Measurements from ENCODE around the gene TLE5.
"Not testable (repeated sequence)": the region's sequence is repeated elsewhere in the genome, so short reads cannot be mapped to it uniquely, and the experiment has no call there.

The TLE5 gene

GRCh38 chr19:3045885-3046697, 16.2 kb downstream of the TLE5 start:
- no peak for DNase-seq (ENCODE audit: low read depth in 1 of 2, low spot score in 1 of 2)

- DNase-seq (ENCODE audit: low read depth in 1 of 2, low spot score in 1 of 2), result no peak
Observed at GRCh38 chr19:3045191-3045590, 17.1 kb downstream of the TLE5 start.

- no peak for DNase-seq (ENCODE audit: low read depth in 1 of 2, low spot score in 1 of 2)
Observed at GRCh38 chr19:3042621-3043267, 19.6 kb downstream of the TLE5 start.

- DNase-seq (ENCODE audit: low read depth in 1 of 2, low spot score in 1 of 2), result no peak
Observed at GRCh38 chr19:3041761-3042620, 20.3 kb downstream of the TLE5 start.

- no peak for DNase-seq (ENCODE audit: low read depth in 1 of 2, low spot score in 1 of 2)
Observed at GRCh38 chr19:3041327-3041726, 21.0 kb downstream of the TLE5 start.

GRCh38 chr19:3039641-3040077, 22.6 kb downstream of the TLE5 start:
- DNase-seq (ENCODE audit: low read depth in 1 of 2, low spot score in 1 of 2), result no peak

- DNase-seq (ENCODE audit: low read depth in 1 of 2, low spot score in 1 of 2), result no peak
Observed at GRCh38 chr19:3039125-3039524, 23.2 kb downstream of the TLE5 start.

- no peak for DNase-seq (ENCODE audit: low read depth in 1 of 2, low spot score in 1 of 2)
Observed at GRCh38 chr19:3038214-3038613, 24.1 kb downstream of the TLE5 start.

GRCh38 chr19:3036977-3037544, 25.2 kb downstream of the TLE5 start:
- not testable (repeated sequence) for DNase-seq (ENCODE audit: low read depth in 1 of 2, low spot score in 1 of 2)

- peak; percentile 60 for DNase-seq (ENCODE audit: low read depth in 1 of 2, low spot score in 1 of 2)
Observed at GRCh38 chr19:3036119-3036976, 25.9 kb downstream of the TLE5 start.

- DNase-seq (ENCODE audit: low read depth in 1 of 2, low spot score in 1 of 2), result peak; percentile 78 to 84
Observed at GRCh38 chr19:3035542-3036118, 26.7 kb downstream of the TLE5 start.

GRCh38 chr19:3034656-3035541, 27.4 kb downstream of the TLE5 start:
- DNase-seq (ENCODE audit: low read depth in 1 of 2, low spot score in 1 of 2), result no peak

- no peak for DNase-seq (ENCODE audit: low read depth in 1 of 2, low spot score in 1 of 2)
Observed at GRCh38 chr19:3034406-3034655, 28.0 kb downstream of the TLE5 start.

GRCh38 chr19:3033595-3034405, 28.5 kb downstream of the TLE5 start:
- DNase-seq (ENCODE audit: low read depth in 1 of 2, low spot score in 1 of 2), result no peak

- DNase-seq (ENCODE audit: low read depth in 1 of 2, low spot score in 1 of 2), result no peak
Observed at GRCh38 chr19:3031607-3031867, 30.8 kb downstream of the TLE5 start.

GRCh38 chr19:3029065-3029923, 33.0 kb downstream of the TLE5 start, which contains the start of gene TLE2:
TLE2 (minus strand) TSS chr19:3029280; CDS start chr19:3028904, 376 bp downstream.
- no peak for DNase-seq (ENCODE audit: low read depth in 1 of 2, low spot score in 1 of 2)

- no peak for DNase-seq (ENCODE audit: low read depth in 1 of 2, low spot score in 1 of 2)
Observed at GRCh38 chr19:3028305-3029064, 33.8 kb downstream of the TLE5 start.
